Colonic mucosa (tissue), 4 donors: ENCODE measurements around the gene RGL1. TPM values are rescaled to one million over a fixed set of nuclear protein-coding genes. Genes with fewer than 3 reads are reported as not detected.

ENCODE experiments used
- DNase-seq: peaks from one replicate; pipeline ENCODE4 v3.0.0-alpha.2; 2020
- H3K27ac ChIP-seq: fragments of 200-600 bp; one replicate; pipeline ENCODE4 v1.8.0; 2021
- H3K27me3 ChIP-seq: fragments of 200-600 bp; one replicate; pipeline ENCODE4 v1.8.0; 2021
- H3K36me3 ChIP-seq: fragments of 200-600 bp; one replicate; pipeline ENCODE4 v1.8.0; 2021
- H3K4me1 ChIP-seq: fragments of 200-600 bp; one replicate; pipeline ENCODE4 v1.8.0; 2021; ENCODE audit warnings: mild to moderate bottlenecking
- H3K4me3 ChIP-seq: fragments of 200-600 bp; one replicate; pipeline ENCODE4 v1.8.0; 2021
- H3K9ac ChIP-seq, 2 donors: one replicate each; pipeline ENCODE4 v1.7.0; 2013; ENCODE audit warnings: control low read depth in 2 of 2, low read depth in 2 of 2, low read length in 2 of 2
- H3K9me3 ChIP-seq: fragments of 200-600 bp; one replicate; pipeline ENCODE4 v1.8.0; 2021
- CTCF ChIP-seq: fragments of 200-600 bp; IDR thresholded peaks from one replicate; pipeline ENCODE4 v1.8.0; 2022; ENCODE audit warnings: antibody characterized with exemption, mild to moderate bottlenecking
- intact Hi-C: fragments of 100-400 bp; cut with DNase I; formaldehyde crosslinking; loops from one replicate; pipeline ENCODE4 v1.14.1; 2022
- total RNA-seq, 2 donors: library from RNA; stranded (reverse); fragmentation: NEBNext Ultra II Directional in 1 of 2; extraction: Animal tissue kit (Norgen Biotek cat#: 25700) in 1 of 2; gene quantifications; one replicate each; pipeline ENCODE4 v1.2.1, GENCODE V29; 2021
- donor health status: healthy.
- donor health status: DM: no; HTN: no; CAD: no.
- donor health status: DM: no; HTN: no; CAD: no.

The RGL1 gene
- total RNA-seq, 2 donors from 2014 or later, result 4.0 to 9.5 TPM

GRCh38 chr1:183961132-183961531 lies 156.2 kb downstream of the RGL1 start:
- no peak overlapping the region for H3K9ac ChIP-seq
- intact Hi-C loops, result no loop called here
- no peaks in the 10 kb centered on the region for H3K4me1 ChIP-seq
- no peak overlapping the region for H3K4me3 ChIP-seq
- no peak for TF ChIP-seq CTCF
- H3K36me3 ChIP-seq, result no peaks in the 10 kb centered on the region
- H3K9me3 ChIP-seq, result no peaks in the 10 kb centered on the region
- no peak for DNase-seq
- no peak overlapping the region for H3K27ac ChIP-seq
- H3K27me3 ChIP-seq, result no peaks in the 10 kb centered on the region

GRCh38 chr1:183962903-183963302 lies 158.0 kb downstream of the RGL1 start:
- Histone ChIP-seq H3K9ac (no peak overlapping the region), H3K27me3 (no peaks in the 10 kb centered on the region), H3K36me3 (no peaks in the 10 kb centered on the region), H3K4me3 (no peak overlapping the region), H3K4me1 (no peaks in the 10 kb centered on the region), H3K9me3 (no peaks in the 10 kb centered on the region), H3K27ac (no peak overlapping the region)
- intact Hi-C loops, result no loop called here
- no peak for DNase-seq
- TF ChIP-seq CTCF, result no peak

GRCh38 chr1:183965726-183966125 lies 160.8 kb downstream of the RGL1 start:
- H3K9ac ChIP-seq, result no peak overlapping the region
- H3K27me3 ChIP-seq, result no peaks in the 10 kb centered on the region
- no peak overlapping the region for H3K4me3 ChIP-seq
- no peaks in the 10 kb centered on the region for H3K4me1 ChIP-seq
- H3K27ac ChIP-seq, result no peak overlapping the region
- no peaks in the 10 kb centered on the region for H3K9me3 ChIP-seq
- no peak for TF ChIP-seq CTCF
- no peak for DNase-seq
- intact Hi-C loops, result no loop called here
- no peaks in the 10 kb centered on the region for H3K36me3 ChIP-seq

- Histone ChIP-seq H3K27me3 (no peaks in the 10 kb centered on the region), H3K9ac (no peak overlapping the region), H3K36me3 (no peaks in the 10 kb centered on the region), H3K27ac (no peak overlapping the region), H3K4me3 (no peak overlapping the region), H3K9me3 (no peaks in the 10 kb centered on the region), H3K4me1 (no peaks in the 10 kb centered on the region)
- DNase-seq, result no peak
- TF ChIP-seq CTCF, result no peak
- intact Hi-C loops, result no loop called here
Measured at GRCh38 chr1:183966487-183966886, 161.6 kb downstream of the RGL1 start.

- no peaks in the 10 kb centered on the region for H3K9me3 ChIP-seq
- no peaks in the 10 kb centered on the region for H3K27me3 ChIP-seq
- H3K4me3 ChIP-seq, result no peak overlapping the region
- no peak for TF ChIP-seq CTCF
- H3K36me3 ChIP-seq, result no peaks in the 10 kb centered on the region
- H3K4me1 ChIP-seq, result no peaks in the 10 kb centered on the region
- DNase-seq, result no peak
- H3K27ac ChIP-seq, result no peak overlapping the region
- intact Hi-C loops, result no loop called here
- H3K9ac ChIP-seq, result no peak overlapping the region
Measured at GRCh38 chr1:183967914-183968313, 163.0 kb downstream of the RGL1 start.

GRCh38 chr1:183968386-183968785 lies 163.5 kb downstream of the RGL1 start:
- Histone ChIP-seq H3K27me3 (no peaks in the 10 kb centered on the region), H3K27ac (no peak overlapping the region), H3K36me3 (no peaks in the 10 kb centered on the region), H3K4me3 (no peak overlapping the region), H3K9ac (no peak overlapping the region), H3K4me1 (no peaks in the 10 kb centered on the region), H3K9me3 (no peaks in the 10 kb centered on the region)
- TF ChIP-seq CTCF, result no peak
- intact Hi-C loops, result no loop called here
- DNase-seq, result no peak
